Measurements from ENCODE around the gene ELMOD1.

DNA sequence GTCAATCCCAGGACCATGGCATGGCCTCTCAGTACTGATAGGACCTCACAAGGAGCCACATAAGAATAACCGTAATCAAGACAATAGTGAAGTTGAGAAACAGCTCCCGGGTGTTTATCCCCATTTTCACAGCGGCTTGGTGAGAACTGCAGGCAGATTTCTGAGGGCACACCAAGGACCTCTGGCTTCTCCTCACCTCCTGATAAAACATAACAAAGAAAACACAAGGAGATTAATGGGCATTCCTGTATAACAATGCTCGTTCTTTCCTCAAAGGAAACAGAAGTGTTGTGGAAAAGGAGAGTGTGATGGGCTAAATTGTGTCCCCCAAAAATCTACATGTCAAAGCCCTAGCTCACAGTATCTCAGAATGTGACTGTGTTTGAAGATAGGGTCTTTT lies 116.9 kb downstream of the ELMOD1 start:
- TF ChIP-seq POLR2A (IDR thresholded peaks at IDR 0.05), result no peak
- TF ChIP-seq, protein P1, sequence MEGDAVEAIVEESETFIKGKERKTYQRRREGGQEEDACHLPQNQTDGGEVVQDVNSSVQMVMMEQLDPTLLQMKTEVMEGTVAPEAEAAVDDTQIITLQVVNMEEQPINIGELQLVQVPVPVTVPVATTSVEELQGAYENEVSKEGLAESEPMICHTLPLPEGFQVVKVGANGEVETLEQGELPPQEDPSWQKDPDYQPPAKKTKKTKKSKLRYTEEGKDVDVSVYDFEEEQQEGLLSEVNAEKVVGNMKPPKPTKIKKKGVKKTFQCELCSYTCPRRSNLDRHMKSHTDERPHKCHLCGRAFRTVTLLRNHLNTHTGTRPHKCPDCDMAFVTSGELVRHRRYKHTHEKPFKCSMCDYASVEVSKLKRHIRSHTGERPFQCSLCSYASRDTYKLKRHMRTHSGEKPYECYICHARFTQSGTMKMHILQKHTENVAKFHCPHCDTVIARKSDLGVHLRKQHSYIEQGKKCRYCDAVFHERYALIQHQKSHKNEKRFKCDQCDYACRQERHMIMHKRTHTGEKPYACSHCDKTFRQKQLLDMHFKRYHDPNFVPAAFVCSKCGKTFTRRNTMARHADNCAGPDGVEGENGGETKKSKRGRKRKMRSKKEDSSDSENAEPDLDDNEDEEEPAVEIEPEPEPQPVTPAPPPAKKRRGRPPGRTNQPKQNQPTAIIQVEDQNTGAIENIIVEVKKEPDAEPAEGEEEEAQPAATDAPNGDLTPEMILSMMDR (IDR thresholded peaks at IDR 0.05 in 4 of 5, conservative IDR thresholded peaks at IDR 0.05 in 1 of 5), result no peak

All from gastrocnemius medialis (tissue), 4 donors.